ENCODE measurements around the gene TNIP3.

TNIP3 gene

GRCh38 chr4:121190389-121190788 is 26.3 kb upstream of the TNIP3 start:
- H3K36me3 ChIP-seq (ENCODE audit: control insufficient read depth in 1 of 2, insufficient read depth in 2 of 2, low read length in 2 of 2), result no peaks in the 10 kb centered on the region
- no peak overlapping the region for H3K14ac ChIP-seq (ENCODE audit: low read length)
- H3K4me3 ChIP-seq (ENCODE audit: low read depth, low read length), result no peak overlapping the region
- no peaks in the 10 kb centered on the region for H3K79me1 ChIP-seq (ENCODE audit: low read length)
- no peaks in the 10 kb centered on the region for H3K9me3 ChIP-seq (ENCODE audit: insufficient read depth, low read depth, low read length)
- H3K27me3 ChIP-seq (ENCODE audit: insufficient read depth, low read length), result no peaks in the 10 kb centered on the region
- H3K9ac ChIP-seq (ENCODE audit: low read length), result no peak overlapping the region
- no peaks in the 10 kb centered on the region for H3K79me2 ChIP-seq (ENCODE audit: control insufficient read depth, insufficient read depth, low read length, poor library complexity)
- no peak overlapping the region for H2BK12ac ChIP-seq (ENCODE audit: low read length)
- no peak overlapping the region for H4K12ac ChIP-seq (ENCODE audit: low read depth, low read length)
- WGBS (ENCODE audit: extremely low coverage, insufficient coverage, insufficient read length), result no CpG with 5 or more reads among the region's 4 CpGs
- no peak for DNase-seq
- H3K4ac ChIP-seq (ENCODE audit: low read depth, low read length), result no peak overlapping the region
- H3K23ac ChIP-seq (ENCODE audit: low read length), result no peak overlapping the region
- no peak overlapping the region for H4K91ac ChIP-seq (ENCODE audit: low read depth, low read length)
- H2AK5ac ChIP-seq (ENCODE audit: low read length), result no peak overlapping the region
- no peak overlapping the region for H2BK120ac ChIP-seq (ENCODE audit: insufficient read depth, low read length, poor library complexity)
- no peak overlapping the region for H3K27ac ChIP-seq (ENCODE audit: low read depth, low read length)
- no peak overlapping the region for H2AFZ ChIP-seq (ENCODE audit: insufficient read depth, low read length, poor library complexity)
- no peak overlapping the region for H2BK5ac ChIP-seq (ENCODE audit: low read depth, low read length, poor library complexity)
- H3K4me2 ChIP-seq (ENCODE audit: low read length), result no peak overlapping the region
- no peak overlapping the region for H4K8ac ChIP-seq (ENCODE audit: low read depth, low read length)
- H3K4me1 ChIP-seq (ENCODE audit: control insufficient read depth in 1 of 2, insufficient read depth in 2 of 2, low read length in 2 of 2), result no peaks in the 10 kb centered on the region
- H3K18ac ChIP-seq (ENCODE audit: low read length), result no peak overlapping the region

DNA sequence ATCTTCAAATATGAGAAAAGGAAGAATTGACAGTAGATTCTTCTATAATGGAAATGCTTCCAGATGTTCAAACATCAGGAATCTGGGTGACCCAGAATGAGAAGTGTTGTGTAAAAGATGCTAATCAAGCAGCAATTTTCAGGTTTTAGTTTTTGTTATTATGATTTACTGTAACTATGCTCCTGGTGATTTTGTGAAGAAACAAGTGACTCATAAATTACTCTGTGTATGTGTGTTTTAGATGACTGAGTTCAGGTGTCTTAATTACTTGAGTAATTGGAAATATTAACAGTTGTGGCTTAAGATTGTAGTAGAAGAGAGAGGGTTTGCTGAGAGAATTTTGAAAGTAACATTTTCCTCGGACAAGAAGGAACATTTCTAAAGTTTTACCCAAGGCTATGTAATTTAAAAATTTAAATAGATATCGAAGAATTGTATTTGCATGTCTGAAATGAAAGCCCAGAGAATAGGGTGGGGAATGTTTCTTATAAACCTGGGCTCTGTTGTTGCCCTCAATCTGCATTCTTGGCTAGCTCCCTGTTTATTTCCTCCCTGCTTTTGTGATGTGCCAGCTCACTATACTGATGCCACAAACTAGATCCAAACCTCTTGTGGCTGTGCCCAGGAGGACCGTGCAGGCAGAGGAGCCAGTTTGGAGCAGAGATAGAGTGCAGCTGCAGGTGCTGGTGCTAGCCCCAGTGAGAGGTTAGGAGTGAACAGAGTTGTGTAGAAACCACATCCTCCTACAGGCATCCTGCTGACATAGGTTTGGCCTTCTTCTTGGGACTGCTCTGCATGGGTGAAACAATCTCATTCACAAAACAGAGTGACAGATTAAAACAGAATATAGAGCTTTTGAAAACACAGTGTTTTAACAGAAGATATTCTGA is 25.4 kb upstream of the TNIP3 start:
- Histone ChIP-seq H2BK120ac (ENCODE audit: insufficient read depth, low read length, poor library complexity) (no peak overlapping the region), H4K91ac (ENCODE audit: low read depth, low read length) (no peak overlapping the region), H3K79me1 (ENCODE audit: low read length) (no peaks in the 10 kb centered on the region), H2BK5ac (ENCODE audit: low read depth, low read length, poor library complexity) (no peak overlapping the region), H4K12ac (ENCODE audit: low read depth, low read length) (no peak overlapping the region), H3K9ac (ENCODE audit: low read length) (no peak overlapping the region), H3K23ac (ENCODE audit: low read length) (no peak overlapping the region), H3K4me2 (ENCODE audit: low read length) (no peak overlapping the region), H2AFZ (ENCODE audit: insufficient read depth, low read length, poor library complexity) (no peak overlapping the region), H3K36me3 (ENCODE audit: control insufficient read depth in 1 of 2, insufficient read depth in 2 of 2, low read length in 2 of 2) (no peaks in the 10 kb centered on the region), H3K4ac (ENCODE audit: low read depth, low read length) (no peak overlapping the region), H3K27me3 (ENCODE audit: insufficient read depth, low read length) (no peaks in the 10 kb centered on the region), H4K8ac (ENCODE audit: low read depth, low read length) (no peak overlapping the region), H3K27ac (ENCODE audit: low read depth, low read length) (no peak overlapping the region), H3K9me3 (ENCODE audit: insufficient read depth, low read depth, low read length) (no peaks in the 10 kb centered on the region), H3K4me3 (ENCODE audit: low read depth, low read length) (no peak overlapping the region), H3K14ac (ENCODE audit: low read length) (no peak overlapping the region), H2AK5ac (ENCODE audit: low read length) (no peak overlapping the region), H3K79me2 (ENCODE audit: control insufficient read depth, insufficient read depth, low read length, poor library complexity) (no peaks in the 10 kb centered on the region), H2BK12ac (ENCODE audit: low read length) (no peak overlapping the region), H3K4me1 (ENCODE audit: control insufficient read depth in 1 of 2, insufficient read depth in 2 of 2, low read length in 2 of 2) (no peaks in the 10 kb centered on the region), H3K18ac (ENCODE audit: low read length) (no peak overlapping the region)
- no peak for DNase-seq
- WGBS (ENCODE audit: extremely low coverage, insufficient coverage, insufficient read length), result no CpG with 5 or more reads among the region's 3 CpGs

DNA sequence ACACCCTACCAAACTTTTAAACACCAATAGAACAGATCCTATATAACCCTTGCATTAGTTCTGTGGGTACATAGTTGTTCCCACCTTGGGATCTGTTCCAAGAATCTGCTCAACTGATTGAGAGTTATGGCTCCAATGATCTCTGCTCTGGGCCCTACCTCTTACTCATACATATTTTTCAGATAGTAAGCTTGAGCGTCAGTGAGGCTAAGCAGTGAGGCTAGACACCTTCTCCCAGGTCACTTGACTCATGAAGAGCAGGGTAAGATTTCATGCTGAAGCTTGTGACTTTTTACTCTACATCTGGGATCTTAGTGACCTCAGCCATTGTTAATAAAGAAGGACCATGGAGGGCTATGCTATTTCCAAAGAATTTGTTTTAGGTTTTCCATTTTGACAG is 23.1 kb upstream of the TNIP3 start:
- Histone ChIP-seq H3K27me3 (ENCODE audit: insufficient read depth, low read length) (no peaks in the 10 kb centered on the region), H4K12ac (ENCODE audit: low read depth, low read length) (no peak overlapping the region), H3K36me3 (ENCODE audit: control insufficient read depth in 1 of 2, insufficient read depth in 2 of 2, low read length in 2 of 2) (no peaks in the 10 kb centered on the region), H3K18ac (ENCODE audit: low read length) (no peak overlapping the region), H2AFZ (ENCODE audit: insufficient read depth, low read length, poor library complexity) (no peak overlapping the region), H3K23ac (ENCODE audit: low read length) (no peak overlapping the region), H3K9ac (ENCODE audit: low read length) (no peak overlapping the region), H3K79me1 (ENCODE audit: low read length) (no peaks in the 10 kb centered on the region), H2AK5ac (ENCODE audit: low read length) (no peak overlapping the region), H4K8ac (ENCODE audit: low read depth, low read length) (no peak overlapping the region), H3K4me3 (ENCODE audit: low read depth, low read length) (no peak overlapping the region), H3K27ac (ENCODE audit: low read depth, low read length) (no peak overlapping the region), H2BK5ac (ENCODE audit: low read depth, low read length, poor library complexity) (no peak overlapping the region), H2BK120ac (ENCODE audit: insufficient read depth, low read length, poor library complexity) (no peak overlapping the region), H3K14ac (ENCODE audit: low read length) (no peak overlapping the region), H3K4me2 (ENCODE audit: low read length) (no peak overlapping the region), H3K79me2 (ENCODE audit: control insufficient read depth, insufficient read depth, low read length, poor library complexity) (no peaks in the 10 kb centered on the region), H3K9me3 (ENCODE audit: insufficient read depth, low read depth, low read length) (no peaks in the 10 kb centered on the region), H4K91ac (ENCODE audit: low read depth, low read length) (no peak overlapping the region), H3K4ac (ENCODE audit: low read depth, low read length) (no peak overlapping the region), H3K4me1 (ENCODE audit: control insufficient read depth in 1 of 2, insufficient read depth in 2 of 2, low read length in 2 of 2) (no peaks in the 10 kb centered on the region), H2BK12ac (ENCODE audit: low read length) (no peak overlapping the region)
- no CpG with 5 or more reads among the region's 1 CpG for WGBS (ENCODE audit: extremely low coverage, insufficient coverage, insufficient read length)
- no peak for DNase-seq

GRCh38 chr4:121185960-121186359 is 21.8 kb upstream of the TNIP3 start:
- Histone ChIP-seq H4K12ac (ENCODE audit: low read depth, low read length) (no peak overlapping the region), H3K4me3 (ENCODE audit: low read depth, low read length) (no peak overlapping the region), H2BK120ac (ENCODE audit: insufficient read depth, low read length, poor library complexity) (no peak overlapping the region), H3K27me3 (ENCODE audit: insufficient read depth, low read length) (no peaks in the 10 kb centered on the region), H3K27ac (ENCODE audit: low read depth, low read length) (no peak overlapping the region), H3K79me1 (ENCODE audit: low read length) (no peaks in the 10 kb centered on the region), H4K8ac (ENCODE audit: low read depth, low read length) (no peak overlapping the region), H3K4me1 (ENCODE audit: control insufficient read depth in 1 of 2, insufficient read depth in 2 of 2, low read length in 2 of 2) (no peaks in the 10 kb centered on the region), H3K36me3 (ENCODE audit: control insufficient read depth in 1 of 2, insufficient read depth in 2 of 2, low read length in 2 of 2) (no peaks in the 10 kb centered on the region), H2BK12ac (ENCODE audit: low read length) (no peak overlapping the region), H3K79me2 (ENCODE audit: control insufficient read depth, insufficient read depth, low read length, poor library complexity) (no peaks in the 10 kb centered on the region), H3K9ac (ENCODE audit: low read length) (no peak overlapping the region), H4K91ac (ENCODE audit: low read depth, low read length) (no peak overlapping the region), H3K18ac (ENCODE audit: low read length) (no peak overlapping the region), H3K4me2 (ENCODE audit: low read length) (no peak overlapping the region), H3K23ac (ENCODE audit: low read length) (no peak overlapping the region), H2AK5ac (ENCODE audit: low read length) (no peak overlapping the region), H3K14ac (ENCODE audit: low read length) (no peak overlapping the region), H2BK5ac (ENCODE audit: low read depth, low read length, poor library complexity) (no peak overlapping the region), H3K9me3 (ENCODE audit: insufficient read depth, low read depth, low read length) (no peaks in the 10 kb centered on the region), H2AFZ (ENCODE audit: insufficient read depth, low read length, poor library complexity) (no peak overlapping the region), H3K4ac (ENCODE audit: low read depth, low read length) (no peak overlapping the region)
- whole genome bisulfite sequencing (ENCODE audit: extremely low coverage, insufficient coverage, insufficient read length), result no CpG with 5 or more reads among the region's 10 CpGs
- DNase-seq, result no peak
